ENCODE measurements around the gene CMBL.

Gene CMBL

DNA sequence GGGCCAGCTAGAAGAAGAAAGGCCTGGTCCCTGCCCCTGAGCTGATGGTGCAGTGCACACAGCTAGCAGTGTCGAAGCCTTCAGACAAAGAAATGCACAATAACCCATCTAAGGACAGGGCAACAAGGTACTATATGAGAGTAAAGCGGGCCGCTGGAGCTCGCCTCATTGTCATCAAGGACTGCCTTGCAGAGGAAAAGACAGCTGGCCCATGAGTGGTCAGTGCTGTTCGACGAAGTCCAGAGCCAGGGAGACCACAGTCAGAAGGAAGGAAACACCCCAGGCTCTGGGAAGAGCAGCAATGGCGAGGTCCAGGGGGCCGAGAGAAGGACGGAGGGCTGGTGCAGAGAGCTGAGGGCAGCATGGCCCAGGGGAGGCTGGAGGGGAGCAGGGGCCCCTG is 75.3 kb downstream of the CMBL start:
- no peaks in the 10 kb centered on the region for H3K4me1 Mint-ChIP-seq
- ATAC-seq (ENCODE audit: low read depth) (no peak), DNase-seq (ENCODE audit: low spot score in 2 of 2) (no peak)
- no peak overlapping the region for H3K27ac Mint-ChIP-seq
- H3K27me3 Mint-ChIP-seq: no peaks in the 10 kb centered on the region
- no peaks in the 10 kb centered on the region for H3K9me3 Mint-ChIP-seq
- H3K4me3 Mint-ChIP-seq: no peak overlapping the region
- H3K36me3 Mint-ChIP-seq: peaks cover 23% of the 10 kb centered on the region

DNA sequence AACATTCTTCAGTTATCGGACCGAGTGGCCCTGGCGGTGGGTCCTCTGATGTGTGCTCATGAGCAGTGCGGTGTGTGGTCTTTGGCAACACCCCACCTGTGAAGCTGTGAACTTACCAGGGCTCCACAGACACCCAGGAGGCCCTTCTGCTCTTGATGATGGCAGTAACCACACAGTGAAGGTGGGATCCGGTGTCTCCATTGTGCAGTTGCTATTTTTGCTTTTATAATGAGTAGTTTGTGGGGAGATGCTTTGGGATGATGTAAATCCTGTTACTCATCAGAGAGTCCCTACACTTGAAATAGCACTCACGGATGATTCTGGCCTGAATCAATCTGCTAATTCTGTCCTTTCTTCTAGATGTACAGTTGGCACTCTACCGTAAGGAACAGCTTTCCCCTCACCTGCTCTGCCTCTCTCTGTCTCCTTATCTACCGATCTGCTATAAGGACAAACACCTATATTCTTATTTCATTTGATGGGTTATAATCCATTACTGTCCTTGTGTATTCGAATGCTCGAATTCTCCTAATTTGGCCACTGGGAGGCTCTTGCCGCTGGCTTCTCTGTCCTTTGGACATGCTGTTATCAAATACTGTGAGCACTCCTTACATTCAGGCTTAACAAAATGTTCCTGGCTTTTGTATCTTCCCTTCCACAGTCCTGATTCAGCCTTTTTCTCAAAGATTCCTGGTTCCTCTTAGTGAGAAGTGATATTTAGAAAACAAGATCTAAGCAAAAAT is 78.2 kb downstream of the CMBL start:
- Mint-ChIP-seq H3K27me3 (no peaks in the 10 kb centered on the region), H3K4me1 (no peaks in the 10 kb centered on the region), H3K36me3 (peaks cover 25% of the 10 kb centered on the region), H3K9me3 (peaks cover 7% of the 10 kb centered on the region), H3K4me3 (no peak overlapping the region), H3K27ac (no peak overlapping the region)
- DNase-seq (ENCODE audit: low spot score in 2 of 2): no peak
- ATAC-seq (ENCODE audit: low read depth): no peak

DNA sequence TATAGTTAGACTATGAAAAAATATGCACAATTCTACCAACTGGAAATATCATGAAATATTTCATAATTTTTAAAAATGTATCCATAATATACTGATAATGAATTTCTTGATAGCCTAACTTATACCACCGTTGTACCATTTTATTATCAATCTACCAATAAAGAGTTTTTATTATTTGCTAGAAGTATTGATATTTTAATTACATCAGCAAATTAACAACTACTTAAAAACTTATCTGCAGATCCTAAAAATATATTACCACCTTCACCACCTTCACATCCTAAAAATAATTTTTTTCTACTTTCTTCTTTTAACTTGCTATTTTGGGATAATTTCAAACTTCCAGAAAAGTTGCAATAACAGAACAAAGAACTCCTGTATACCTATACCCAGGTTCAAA is 79.4 kb downstream of the CMBL start:
- no peak for ATAC-seq (ENCODE audit: low read depth)
- Mint-ChIP-seq H3K36me3 (peaks cover 33% of the 10 kb centered on the region), H3K27ac (no peak overlapping the region), H3K27me3 (no peaks in the 10 kb centered on the region), H3K4me1 (no peaks in the 10 kb centered on the region), H3K9me3 (peaks cover 8% of the 10 kb centered on the region), H3K4me3 (no peak overlapping the region)
- DNase-seq (ENCODE audit: low spot score in 2 of 2): no peak

Data from memory B cell (primary cell).